Keratinocyte (primary cell): ENCODE data around the gene METTL24. TPM values are rescaled to one million over a fixed set of nuclear protein-coding genes. Genes with fewer than 3 reads are reported as not detected.

Source experiments
- DNase-seq: peaks from one replicate; pipeline ENCODE4 v3.0.0-alpha.2; 2011; ENCODE audit warnings: low read depth, missing footprints, low spot score
- FAIRE-seq: peaks from 2 replicates; lab custom pipeline; 2011; peaks lifted over from hg19 to GRCh38; lab: Jason Lieb, UNC
- H2AFZ ChIP-seq: 2 replicates; pipeline ENCODE4 v1.6.0; 2012; ENCODE audit warnings: low read length, control low read depth, inconsistent platforms; ENCODE audit not compliant: control insufficient read depth
- H3K27ac ChIP-seq: 2 replicates; pipeline ENCODE4 v1.5.1; 2011; ENCODE audit warnings: low read length; ENCODE audit not compliant: control insufficient read depth, insufficient read depth
- H3K27me3 ChIP-seq: 3 replicates; pipeline ENCODE4 v1.6.0; 2011; ENCODE audit warnings: low read length; ENCODE audit not compliant: control insufficient read depth, insufficient read depth; ENCODE audit errors: extremely low read depth
- H3K36me3 ChIP-seq, 2 experiments: 2 replicates in 1 of 2; 3 replicates in 1 of 2; pipeline ENCODE4 v1.5.1; 2011; ENCODE audit warnings: low read length in 2 of 2, mild to moderate bottlenecking in 1 of 2; ENCODE audit not compliant: control insufficient read depth in 2 of 2, insufficient read depth in 2 of 2; ENCODE audit errors: extremely low read depth in 1 of 2
- H3K4me1 ChIP-seq: 3 replicates; pipeline ENCODE4 v1.5.1; 2011; ENCODE audit warnings: low read length; ENCODE audit not compliant: control insufficient read depth, insufficient read depth; ENCODE audit errors: extremely low read depth
- H3K4me2 ChIP-seq: 3 replicates; pipeline ENCODE4 v1.6.0; 2011; ENCODE audit warnings: low read depth, low read length; ENCODE audit not compliant: control insufficient read depth, insufficient read depth; ENCODE audit errors: extremely low read depth
- H3K4me3 ChIP-seq, 3 experiments: fragments of 200-600 bp in 1 of 3; sonication (generic) in 1 of 3; 2 replicates in 2 of 3; 3 replicates in 1 of 3; pipeline ENCODE4 v1.5.1; 2011 to 2016; ENCODE audit warnings: low read length in 3 of 3, mild to moderate bottlenecking in 3 of 3, control low read depth in 2 of 3, inconsistent platforms in 1 of 3, low read depth in 1 of 3, mixed read lengths in 1 of 3, mixed run types in 1 of 3, moderate library complexity in 1 of 3; ENCODE audit not compliant: control insufficient read depth in 2 of 3, insufficient read depth in 2 of 3; ENCODE audit errors: extremely low read depth in 1 of 3
- H3K79me2 ChIP-seq: 2 replicates; pipeline ENCODE4 v1.6.0; 2012; ENCODE audit warnings: low read length; ENCODE audit not compliant: control insufficient read depth, insufficient read depth
- H3K9ac ChIP-seq: 3 replicates; pipeline ENCODE4 v1.6.0; 2011; ENCODE audit warnings: low read length; ENCODE audit not compliant: control insufficient read depth, insufficient read depth; ENCODE audit errors: extremely low read depth
- H3K9me1 ChIP-seq: 3 replicates; pipeline ENCODE4 v1.6.0; 2011; ENCODE audit warnings: low read length; ENCODE audit not compliant: control insufficient read depth, insufficient read depth; ENCODE audit errors: extremely low read depth
- H3K9me3 ChIP-seq: 2 replicates; pipeline ENCODE4 v1.5.1; 2012; ENCODE audit warnings: low read depth, low read length; ENCODE audit not compliant: control insufficient read depth
- H4K20me1 ChIP-seq: 3 replicates; pipeline ENCODE4 v1.6.0; 2011; ENCODE audit warnings: low read length; ENCODE audit not compliant: control insufficient read depth, insufficient read depth; ENCODE audit errors: extremely low read depth
- EZH2 ChIP-seq: IDR thresholded peaks from one replicate; pipeline ENCODE4 v1.6.1; 2012; ENCODE audit warnings: inconsistent platforms, mild to moderate bottlenecking, low read length, moderate library complexity
- dilution Hi-C: fragments of 300-500 bp; cut with MboI; formaldehyde crosslinking; loops from one replicate; pipeline ENCODE4 v1.7.0; 2020; ENCODE audit warnings: low sequenced_read_pairs; ENCODE audit not compliant: extremely low pct_ligation_motif_present
- polyA plus RNA-seq, 5 experiments: library from polyadenylated mRNA; depleted of rRNA in 3 of 5; stranded (reverse) in 3 of 5; stranded (forward) in 1 of 5; unstranded in 1 of 5; fragments of >200 nt; gene quantifications; 1 replicate in 1 of 5; 2 replicates in 3 of 5; 3 replicates in 1 of 5; pipeline versions ENCODE4 v1.2.1 to v1.2.3, GENCODE V29; 2011 to 2012; ENCODE audit warnings: missing spikeins in 2 of 5, low read depth in 1 of 5, low replicate concordance in 1 of 5
- TF ChIP-seq, protein P1 (sequence below), 3 experiments: IDR thresholded peaks in 1 of 3; conservative IDR thresholded peaks in 1 of 3; optimal IDR thresholded peaks in 1 of 3; 2 replicates in 2 of 3; 3 replicates in 1 of 3; pipeline versions ENCODE3 to v1.5.1; 2011; ENCODE audit warnings: low read length in 3 of 3, mild to moderate bottlenecking in 3 of 3, moderate library complexity in 2 of 3, control low read depth in 1 of 3, inconsistent platforms in 1 of 3; ENCODE audit not compliant: insufficient read depth in 2 of 3; ENCODE audit errors: extremely low read depth in 1 of 3

Gene METTL24
- polyA plus RNA-seq, 1 donor (not counting 4 experiments of a cell fraction or from before 2014, with no cell fraction given), result not detected

DNA sequence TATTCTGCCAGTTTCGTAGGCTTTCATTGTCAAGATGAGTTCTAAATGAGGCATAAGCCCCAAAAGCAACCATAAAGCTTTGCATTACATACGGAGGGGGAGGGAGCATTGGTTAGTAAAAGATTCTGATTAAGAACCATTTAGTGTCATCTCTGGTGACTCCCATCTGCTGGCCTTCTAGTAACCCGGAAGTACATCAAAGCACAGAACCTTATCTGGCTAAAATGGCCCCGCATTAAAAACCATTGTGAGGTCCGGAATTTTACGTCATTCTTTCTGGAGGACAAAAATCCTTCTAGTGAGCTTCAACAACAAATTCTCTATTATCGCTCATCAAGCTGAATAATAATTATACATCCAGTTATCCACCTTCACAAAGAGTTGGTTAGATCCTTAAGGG is 37.8 kb downstream of the METTL24 start:
- H3K36me3 ChIP-seq, result no peaks in the 10 kb centered on the region
- no peak overlapping the region for H3K4me3 ChIP-seq
- dilution Hi-C loops, result no loop called here
- H3K79me2 ChIP-seq, result no peaks in the 10 kb centered on the region
- no peak overlapping the region for H3K4me2 ChIP-seq
- no peak for DNase-seq
- no peaks in the 10 kb centered on the region for H3K9me3 ChIP-seq
- no peak for TF ChIP-seq EZH2
- TF ChIP-seq, protein P1, sequence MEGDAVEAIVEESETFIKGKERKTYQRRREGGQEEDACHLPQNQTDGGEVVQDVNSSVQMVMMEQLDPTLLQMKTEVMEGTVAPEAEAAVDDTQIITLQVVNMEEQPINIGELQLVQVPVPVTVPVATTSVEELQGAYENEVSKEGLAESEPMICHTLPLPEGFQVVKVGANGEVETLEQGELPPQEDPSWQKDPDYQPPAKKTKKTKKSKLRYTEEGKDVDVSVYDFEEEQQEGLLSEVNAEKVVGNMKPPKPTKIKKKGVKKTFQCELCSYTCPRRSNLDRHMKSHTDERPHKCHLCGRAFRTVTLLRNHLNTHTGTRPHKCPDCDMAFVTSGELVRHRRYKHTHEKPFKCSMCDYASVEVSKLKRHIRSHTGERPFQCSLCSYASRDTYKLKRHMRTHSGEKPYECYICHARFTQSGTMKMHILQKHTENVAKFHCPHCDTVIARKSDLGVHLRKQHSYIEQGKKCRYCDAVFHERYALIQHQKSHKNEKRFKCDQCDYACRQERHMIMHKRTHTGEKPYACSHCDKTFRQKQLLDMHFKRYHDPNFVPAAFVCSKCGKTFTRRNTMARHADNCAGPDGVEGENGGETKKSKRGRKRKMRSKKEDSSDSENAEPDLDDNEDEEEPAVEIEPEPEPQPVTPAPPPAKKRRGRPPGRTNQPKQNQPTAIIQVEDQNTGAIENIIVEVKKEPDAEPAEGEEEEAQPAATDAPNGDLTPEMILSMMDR (optimal IDR thresholded peaks at IDR 0.05 in 1 of 3, IDR thresholded peaks at IDR 0.05 in 1 of 3, conservative IDR thresholded peaks at IDR 0.05 in 1 of 3; ENCODE audit: extremely low read depth in 1 of 3, insufficient read depth in 2 of 3, low read length in 3 of 3), result no peak
- no peak overlapping the region for H3K27ac ChIP-seq
- no peak overlapping the region for H3K9ac ChIP-seq
- H3K4me1 ChIP-seq, result no peaks in the 10 kb centered on the region
- no peak overlapping the region for H2AFZ ChIP-seq
- no peaks in the 10 kb centered on the region for H4K20me1 ChIP-seq
- no peaks in the 10 kb centered on the region for H3K27me3 ChIP-seq
- no peak for FAIRE-seq
- no peaks in the 10 kb centered on the region for H3K9me1 ChIP-seq

DNA sequence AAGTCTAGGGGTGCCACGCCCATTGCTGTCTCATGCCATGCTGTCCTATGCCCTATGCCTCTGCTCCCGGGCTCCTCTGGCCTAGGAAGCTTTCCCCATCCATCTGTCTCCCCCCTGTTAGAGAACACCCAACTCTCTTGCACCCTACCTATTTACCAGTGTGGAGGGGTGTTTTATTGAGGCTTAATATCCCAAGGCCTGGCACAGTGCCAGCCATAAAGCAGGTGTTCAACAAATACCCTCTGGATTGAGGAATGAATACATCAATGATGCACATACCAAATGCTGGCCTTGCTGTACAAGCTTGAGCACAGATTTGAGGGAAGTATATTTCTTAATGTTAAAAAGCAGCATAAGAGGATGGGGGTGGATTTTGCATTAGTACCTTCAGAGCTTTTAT is 38.3 kb downstream of the METTL24 start:
- Histone ChIP-seq H4K20me1 (no peaks in the 10 kb centered on the region), H3K4me3 (no peak overlapping the region), H3K4me2 (no peak overlapping the region), H2AFZ (no peak overlapping the region), H3K27ac (no peak overlapping the region), H3K4me1 (no peaks in the 10 kb centered on the region), H3K79me2 (no peaks in the 10 kb centered on the region), H3K9ac (no peak overlapping the region), H3K27me3 (no peaks in the 10 kb centered on the region), H3K9me1 (no peaks in the 10 kb centered on the region), H3K9me3 (no peaks in the 10 kb centered on the region), H3K36me3 (no peaks in the 10 kb centered on the region)
- no peak for DNase-seq
- TF ChIP-seq EZH2, result no peak
- TF ChIP-seq, protein P1 (optimal IDR thresholded peaks at IDR 0.05 in 1 of 3, IDR thresholded peaks at IDR 0.05 in 1 of 3, conservative IDR thresholded peaks at IDR 0.05 in 1 of 3; ENCODE audit: extremely low read depth in 1 of 3, insufficient read depth in 2 of 3, low read length in 3 of 3), result no peak
- dilution Hi-C loops, result no loop called here
- no peak for FAIRE-seq
